ENCODE measurements around the gene CNOT6L. TPM values are rescaled to one million over a fixed set of nuclear protein-coding genes. Genes with fewer than 3 reads are reported as not detected.
"Not testable (repeated sequence)": the region's sequence is repeated elsewhere in the genome, so short reads cannot be mapped to it uniquely, and the experiment has no call there.

Gene CNOT6L
- polyA plus RNA-seq (2013, experiment 1 of 2; ENCODE audit: insufficient read length): 7.3 TPM
- polyA plus RNA-seq (2013, experiment 2 of 2; ENCODE audit: insufficient read length): 7.9 TPM

DNA sequence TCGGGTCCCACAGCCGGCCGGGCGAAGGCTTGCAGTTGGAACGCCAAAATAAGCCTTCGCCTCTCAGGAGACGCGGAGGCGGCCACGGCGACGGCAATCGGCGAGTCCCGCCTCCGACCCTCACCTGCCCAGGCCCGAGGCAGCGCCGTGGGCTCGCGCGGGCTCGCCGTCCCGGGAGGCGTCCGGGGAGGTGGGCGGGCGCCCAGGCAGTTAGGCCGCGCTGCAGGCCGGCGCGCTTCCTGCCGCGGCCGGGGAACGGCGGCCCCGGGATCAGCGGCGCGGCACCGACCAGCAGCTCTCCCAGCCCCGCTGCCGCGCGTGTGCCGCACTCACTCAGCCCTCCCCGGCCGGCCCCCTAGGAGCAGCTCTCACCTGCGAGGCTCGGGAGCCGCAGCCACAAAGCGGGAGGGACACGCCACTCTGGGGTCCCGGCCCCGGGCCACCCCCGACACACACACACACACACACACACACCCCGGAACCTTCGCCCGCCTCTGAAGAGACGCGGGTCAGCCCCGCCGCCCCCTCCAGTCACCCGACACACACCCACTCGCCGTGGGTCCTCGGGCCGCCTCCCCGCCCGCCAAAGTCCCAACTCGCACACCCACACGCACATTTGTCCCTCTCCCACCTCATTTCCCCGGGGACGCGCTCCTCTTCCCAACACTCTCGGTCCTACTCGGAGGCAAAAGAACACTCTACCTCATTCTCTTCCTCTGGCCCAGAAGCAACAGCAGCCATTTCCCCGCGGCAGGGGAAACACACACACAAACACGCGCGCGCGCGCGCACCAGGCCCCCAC, at the start of gene CNOT6L:
Gene CNOT6L (minus strand): TSS at position 767 of the 802 bp plus-strand sequence. CDS start 60 bp downstream, at position 707.
- DNase-seq: peak; percentile 72

DNA sequence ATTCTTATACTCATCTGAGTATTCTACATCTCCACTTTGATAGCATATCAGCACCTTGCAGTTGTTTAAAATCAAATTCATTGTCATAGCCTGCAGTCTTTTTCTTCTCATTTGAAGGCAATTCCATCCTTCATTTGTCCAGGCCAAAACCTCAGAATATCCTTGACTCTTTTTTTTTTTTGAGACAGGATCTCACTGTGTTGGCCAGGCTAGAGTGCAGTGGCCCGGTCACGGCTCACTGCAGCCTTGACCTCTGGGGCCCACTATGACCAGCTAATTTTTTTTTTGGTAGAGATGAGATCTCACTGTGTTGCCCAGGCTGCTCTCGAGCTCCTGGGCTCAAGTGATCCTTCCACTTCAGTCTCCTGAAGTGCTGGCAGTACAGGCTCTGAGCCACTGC, 46.1 kb upstream of the CNOT6L start:
- no peak for DNase-seq

DNA sequence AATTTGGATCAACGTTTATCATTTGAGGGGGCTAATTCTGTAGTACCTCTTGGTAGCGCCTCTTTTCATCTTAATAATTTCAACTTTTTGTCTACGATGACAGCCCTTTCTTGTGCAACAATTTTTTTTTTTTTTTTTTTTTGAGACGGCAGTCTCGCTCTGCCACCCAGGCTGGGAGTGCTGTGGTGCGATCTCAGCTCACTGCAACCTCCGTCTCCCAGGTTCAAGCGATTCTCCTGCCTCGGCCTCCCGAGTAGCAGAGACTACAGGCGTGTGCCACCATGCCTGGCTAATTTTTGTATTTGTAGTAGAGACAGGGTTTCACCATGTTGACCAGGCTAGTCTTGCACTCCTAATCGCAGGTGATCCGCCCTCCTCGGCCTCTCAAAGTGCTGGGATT, 44.2 kb upstream of the CNOT6L start:
- DNase-seq: not testable (repeated sequence)

DNA sequence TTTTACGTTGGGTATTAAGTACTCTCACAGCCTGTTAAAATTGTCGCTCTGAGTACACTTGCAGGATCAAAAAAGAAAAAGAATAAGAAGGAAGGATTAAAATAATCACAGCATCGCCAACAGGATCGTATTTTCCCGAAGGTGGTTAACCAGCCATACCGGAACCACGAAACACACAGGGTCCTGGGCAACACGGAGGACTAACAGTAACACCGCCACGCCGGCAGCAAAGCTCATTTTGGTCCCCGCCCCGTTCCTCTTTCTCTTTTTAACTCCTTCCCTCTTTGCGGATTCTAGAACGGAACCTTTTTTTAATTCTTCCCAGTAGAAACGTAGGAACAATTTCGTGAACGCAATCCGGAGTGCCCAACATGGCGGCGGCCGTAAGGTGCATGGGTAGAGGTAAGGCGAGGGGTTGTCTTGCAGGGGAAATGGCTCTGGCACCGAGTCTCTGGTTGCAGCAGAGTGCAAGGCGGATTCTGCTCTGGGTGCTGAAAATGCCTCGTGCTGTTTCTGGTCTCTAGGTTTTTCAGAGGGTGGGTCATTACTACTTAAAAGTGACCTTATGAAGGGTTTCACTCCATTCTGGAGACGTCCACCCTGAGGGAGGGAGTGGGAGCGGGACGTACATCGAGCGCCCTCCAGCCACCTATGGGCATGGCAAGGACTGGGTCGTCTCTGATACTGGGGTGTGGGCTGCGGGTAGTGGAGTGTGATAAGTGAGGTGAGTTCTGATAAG, 43.5 kb upstream of the CNOT6L start, which contains the start of gene MRPL1:
Gene MRPL1 (plus strand): TSS at position 353 of the 739 bp plus-strand sequence. CDS start 19 bp downstream, at position 372.
- DNase-seq: peak; percentile 96

DNA sequence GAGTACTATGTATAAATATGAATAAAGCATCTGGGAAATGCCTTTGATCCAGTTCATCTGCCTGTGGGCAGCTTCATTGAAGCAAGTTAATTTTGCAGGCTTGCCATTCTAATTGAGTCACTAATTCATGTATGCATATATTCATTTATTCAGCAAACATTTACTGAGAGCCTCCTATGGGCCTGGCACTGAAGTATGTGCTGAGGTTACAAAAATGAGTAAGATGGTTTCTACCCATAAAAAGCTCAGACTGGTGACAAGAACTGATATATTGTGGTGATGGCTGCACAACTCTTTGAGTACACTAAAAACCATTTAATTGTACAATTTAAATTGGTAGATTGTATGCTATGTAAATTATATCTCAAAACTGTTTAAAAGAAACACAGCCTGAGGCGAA, 42.3 kb upstream of the CNOT6L start:
- no peak for DNase-seq

DNA sequence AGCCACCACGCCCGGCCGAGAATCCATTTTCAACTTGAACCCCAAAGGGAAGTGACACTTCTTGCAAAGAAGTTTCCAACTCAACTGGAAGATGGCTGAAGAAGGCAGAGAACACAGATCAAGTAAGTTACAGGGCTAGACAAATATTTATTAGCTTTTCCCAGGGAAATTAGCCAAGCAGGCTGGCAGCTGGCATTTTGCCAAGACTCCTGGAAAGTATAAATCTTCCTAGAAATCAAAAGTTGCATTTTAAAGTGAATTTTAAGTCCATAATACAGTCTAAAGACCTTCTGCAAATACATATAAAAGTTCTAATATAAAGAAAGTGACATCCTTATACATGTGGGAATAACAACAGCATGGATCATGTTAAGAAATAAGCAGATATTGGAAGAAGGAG, 40.1 kb upstream of the CNOT6L start:
- DNase-seq: no peak

DNA sequence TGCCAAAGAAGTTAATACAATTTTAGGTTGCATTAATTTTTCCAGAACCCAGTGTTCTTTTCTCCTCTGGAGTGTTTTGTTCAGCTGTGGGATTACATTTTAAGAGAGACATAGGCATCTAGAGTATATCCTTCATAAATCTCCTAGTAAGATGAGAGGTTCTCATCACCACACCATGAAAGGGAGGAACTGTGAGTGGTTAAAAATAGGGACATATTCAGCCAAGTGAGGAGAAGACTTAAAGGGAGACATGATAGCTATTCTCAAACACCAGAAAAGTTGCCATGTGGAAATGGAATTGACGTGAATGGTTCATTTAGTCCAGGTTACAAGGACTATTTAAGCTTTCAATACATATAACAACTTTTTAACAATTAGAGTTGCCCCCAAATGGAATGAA, 37.0 kb upstream of the CNOT6L start:
- no peak for DNase-seq

DNA sequence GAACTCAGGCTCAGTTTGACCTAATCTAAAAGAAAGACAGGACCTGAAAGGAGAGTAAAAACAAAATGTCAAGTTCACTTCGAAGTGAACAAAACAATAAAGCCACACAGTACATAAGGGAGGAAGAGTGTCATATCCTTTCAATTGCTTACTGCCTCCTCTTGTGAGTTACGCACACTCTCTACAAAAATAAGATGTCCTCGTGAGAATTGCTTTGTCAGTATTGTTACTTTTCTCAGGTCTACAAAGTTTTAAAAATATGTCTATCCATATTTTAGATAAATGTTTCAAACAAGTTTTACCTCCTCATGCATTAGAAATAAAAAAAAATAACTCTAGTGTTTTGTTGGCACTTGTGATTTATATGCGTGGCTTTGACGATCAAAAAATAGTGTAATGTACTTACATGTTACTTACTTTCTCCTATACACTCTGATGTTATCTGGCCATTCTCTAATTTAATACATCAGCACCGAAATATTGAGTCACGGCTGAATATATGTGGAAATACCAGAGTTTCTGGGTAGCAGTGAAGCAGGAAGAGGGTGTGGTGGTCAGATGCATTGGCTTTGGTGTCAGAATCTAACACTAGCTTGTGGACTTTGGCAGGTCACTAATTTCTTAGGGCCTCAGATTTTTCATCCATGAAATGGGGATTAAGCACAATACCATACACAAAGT, 35.4 kb upstream of the CNOT6L start:
- DNase-seq: no peak

DNA sequence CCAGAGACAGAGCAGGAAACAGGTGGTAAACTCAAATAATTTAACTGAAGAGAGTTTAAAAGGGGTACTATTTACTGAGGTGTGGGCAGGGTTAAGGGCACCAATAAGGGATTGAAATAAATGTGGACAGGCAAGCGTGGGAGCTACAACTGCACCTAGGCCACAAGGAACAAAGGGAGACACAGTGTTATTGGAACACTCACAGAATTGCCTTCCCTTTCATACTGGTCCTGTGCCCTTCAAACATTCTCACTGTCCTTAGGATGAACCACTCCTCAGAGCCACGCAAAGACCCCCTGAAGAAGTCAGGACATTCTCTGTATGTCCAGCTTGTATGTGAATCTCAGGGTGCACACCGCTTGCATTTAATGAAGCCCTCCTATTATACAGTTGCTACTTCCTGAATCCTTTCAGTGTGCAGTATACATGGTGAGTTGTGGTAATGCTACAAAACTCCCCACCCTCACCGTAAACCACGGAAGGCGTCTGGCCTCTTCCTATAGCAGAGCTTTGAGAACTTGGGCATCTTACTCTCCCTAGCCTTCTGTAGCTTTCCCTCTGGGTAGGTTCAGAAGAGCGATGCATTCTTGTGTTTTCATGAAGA, 33.8 kb upstream of the CNOT6L start:
- no peak for DNase-seq

DNA sequence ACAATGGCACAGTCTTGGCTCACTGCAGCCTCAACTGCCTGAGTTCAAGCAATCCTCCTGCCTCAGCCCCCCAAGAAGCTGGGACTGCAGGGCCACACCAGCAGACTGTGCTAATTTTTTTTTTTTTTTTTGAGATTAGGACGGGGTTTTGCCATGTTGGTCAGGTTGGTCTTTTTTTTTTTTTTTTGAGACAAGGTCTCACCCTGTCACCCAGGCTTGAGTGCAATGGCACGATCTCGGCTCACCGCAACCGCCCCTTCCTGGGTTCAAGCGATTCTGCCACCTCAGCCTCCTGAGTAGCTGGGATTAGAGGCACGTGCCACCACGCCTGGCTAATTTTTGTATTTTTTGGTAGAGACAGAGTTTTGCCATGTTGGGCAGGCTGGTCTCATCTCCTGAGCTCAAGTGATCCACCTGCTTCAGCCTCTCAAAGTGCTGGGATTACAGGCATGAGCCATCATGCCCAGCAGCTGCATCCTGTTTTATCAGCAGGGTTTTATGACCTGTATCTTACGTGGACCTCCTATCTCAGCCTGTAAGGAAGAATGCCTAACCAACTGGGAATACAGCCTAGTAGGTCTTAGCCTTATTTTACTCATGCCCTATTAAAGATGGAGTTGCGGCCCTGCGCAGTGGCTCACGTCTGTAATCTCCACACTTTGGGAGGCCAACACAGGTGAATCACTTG, 30.3 kb upstream of the CNOT6L start:
- no peak for DNase-seq

DNA sequence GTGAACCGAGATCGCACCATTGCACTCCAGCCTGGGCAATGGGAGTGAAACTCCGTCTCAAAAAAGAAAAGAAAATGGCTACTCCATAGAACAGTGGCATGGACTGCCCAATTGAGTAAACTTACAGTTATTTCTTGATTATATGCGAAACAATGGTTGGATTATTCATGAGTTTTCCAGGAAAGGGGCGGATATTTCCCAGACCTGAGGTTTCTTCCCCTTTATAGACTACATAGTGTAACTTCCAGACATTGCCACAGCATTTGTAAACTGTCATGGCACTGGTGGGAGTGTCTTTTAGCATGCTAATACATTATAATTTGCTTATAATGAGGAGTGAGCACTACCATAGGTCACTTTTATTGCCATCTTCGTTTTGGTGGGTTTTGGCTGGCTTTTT, 29.3 kb upstream of the CNOT6L start:
- DNase-seq: no peak

DNA sequence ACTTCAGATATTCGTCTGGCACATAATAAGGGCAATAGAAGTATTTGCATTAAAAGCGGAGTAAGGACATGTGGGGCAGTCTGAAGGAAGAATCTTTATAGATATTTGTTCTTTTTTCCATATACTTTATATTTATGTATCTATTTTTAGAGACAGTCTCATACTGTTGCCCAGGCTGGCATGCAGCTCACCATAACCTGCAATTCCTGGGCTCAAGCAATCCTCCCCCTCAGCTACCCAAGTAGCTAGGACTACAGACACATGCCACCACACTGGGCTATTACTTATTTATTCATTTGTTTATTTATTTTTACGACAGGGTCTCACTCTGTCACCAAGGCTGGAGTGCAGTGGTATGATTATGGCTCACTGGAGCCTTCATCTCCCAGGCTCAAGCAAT, 26.8 kb upstream of the CNOT6L start:
- no peak for DNase-seq

DNA sequence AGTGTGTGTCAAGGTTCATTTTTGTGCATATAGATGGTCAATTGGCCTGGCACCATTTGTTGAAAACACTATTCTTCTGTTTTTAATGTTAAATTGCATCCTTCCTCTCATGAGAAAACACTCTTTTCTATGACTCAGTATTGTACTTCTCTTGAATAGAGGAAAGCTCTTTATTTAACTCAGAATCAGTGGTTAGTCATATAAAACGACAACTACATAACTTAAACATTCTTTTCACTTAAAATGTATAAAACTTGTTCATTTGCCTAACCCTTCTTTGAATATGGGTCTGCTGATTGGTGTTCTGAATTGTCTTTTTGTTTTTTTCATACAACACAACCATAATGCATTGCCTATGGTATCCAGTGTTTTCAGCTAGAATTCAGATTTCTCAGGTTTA, 26.2 kb upstream of the CNOT6L start:
- peak; percentile 2 for DNase-seq

DNA sequence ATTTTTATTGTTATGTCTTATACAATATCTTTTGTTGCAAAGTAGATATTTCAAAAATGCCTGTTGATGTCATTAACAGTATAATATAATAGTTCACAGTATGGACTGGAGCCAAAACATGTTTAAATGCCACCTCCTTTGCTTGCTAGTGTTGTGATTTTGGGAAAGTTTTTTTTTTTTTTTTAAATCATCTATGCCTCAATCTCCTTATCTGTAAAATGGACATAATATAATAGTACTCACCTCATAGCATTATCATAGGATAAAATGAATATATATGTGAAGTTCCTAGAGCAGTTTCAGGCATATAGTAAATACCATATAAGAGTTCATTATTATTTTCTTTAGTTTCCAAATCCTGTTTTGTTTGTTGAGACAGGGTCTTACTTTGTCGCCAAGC, 25.2 kb upstream of the CNOT6L start:
- no peak for DNase-seq

DNA sequence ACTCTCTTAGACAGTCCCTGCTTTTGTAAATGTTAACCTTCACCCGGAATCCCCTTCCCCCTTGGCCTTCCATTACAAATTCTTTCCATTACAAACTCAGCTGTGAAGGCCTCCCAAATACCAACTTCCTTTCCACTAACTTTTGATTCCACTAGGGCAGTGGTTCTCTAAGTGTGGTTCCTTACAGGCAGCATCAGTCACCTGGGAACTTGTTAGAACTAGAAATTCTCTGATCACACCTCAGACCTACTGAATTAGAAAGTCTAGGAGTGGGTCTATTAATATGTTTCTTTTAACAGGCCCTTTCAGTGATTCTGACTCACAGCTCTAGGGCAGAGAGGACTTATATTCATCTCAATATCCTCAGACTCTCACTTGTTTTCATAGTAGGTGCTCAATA, 24.5 kb upstream of the CNOT6L start:
- no peak for DNase-seq

DNA sequence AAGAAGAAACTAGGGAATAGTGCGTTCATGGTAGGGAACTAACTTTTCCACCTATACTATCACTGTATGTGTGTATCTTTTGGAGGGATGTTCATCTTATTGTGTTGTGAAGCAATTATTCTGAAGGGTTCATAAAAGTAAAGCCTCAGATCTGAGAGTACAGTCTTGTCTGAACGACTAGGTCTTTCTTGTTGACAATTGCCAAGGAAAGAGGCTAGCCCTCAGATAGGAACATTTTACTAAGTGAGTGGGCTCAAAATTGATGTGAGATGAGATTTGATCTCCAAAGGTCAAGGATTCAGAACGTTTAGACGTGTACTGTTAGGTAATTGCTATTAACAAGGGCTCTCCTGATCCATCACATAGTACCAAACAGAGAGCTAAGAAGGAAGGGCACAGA, 15.2 kb upstream of the CNOT6L start:
- DNase-seq: no peak

DNA sequence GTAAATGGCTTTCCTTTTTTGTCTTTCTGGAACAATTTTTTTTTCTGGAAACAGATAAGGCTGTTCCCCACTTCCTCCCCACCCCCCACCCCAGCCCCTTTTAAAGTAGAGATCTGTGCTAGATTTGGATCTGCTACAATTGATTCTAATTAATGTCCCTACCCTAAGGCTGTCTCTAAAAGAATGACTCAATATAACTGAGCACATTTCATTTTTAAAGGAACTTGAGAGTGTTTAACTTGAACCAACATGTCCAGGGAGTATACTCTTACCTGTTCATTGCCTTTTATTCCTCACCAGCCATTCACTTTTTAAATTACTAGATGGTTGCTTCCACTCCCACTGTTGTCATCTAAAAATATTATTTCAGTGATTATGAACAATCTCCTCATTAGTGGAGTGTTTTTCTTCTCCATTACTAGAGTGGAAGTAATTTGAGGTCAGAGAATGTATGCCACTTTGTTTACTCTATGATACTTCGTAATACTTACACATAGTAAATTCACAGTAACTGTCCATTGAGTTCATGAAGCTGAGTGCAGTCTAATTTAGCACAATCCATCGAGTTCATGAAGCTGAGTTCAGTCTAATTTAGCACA, 14.1 kb upstream of the CNOT6L start:
- no peak for DNase-seq

DNA sequence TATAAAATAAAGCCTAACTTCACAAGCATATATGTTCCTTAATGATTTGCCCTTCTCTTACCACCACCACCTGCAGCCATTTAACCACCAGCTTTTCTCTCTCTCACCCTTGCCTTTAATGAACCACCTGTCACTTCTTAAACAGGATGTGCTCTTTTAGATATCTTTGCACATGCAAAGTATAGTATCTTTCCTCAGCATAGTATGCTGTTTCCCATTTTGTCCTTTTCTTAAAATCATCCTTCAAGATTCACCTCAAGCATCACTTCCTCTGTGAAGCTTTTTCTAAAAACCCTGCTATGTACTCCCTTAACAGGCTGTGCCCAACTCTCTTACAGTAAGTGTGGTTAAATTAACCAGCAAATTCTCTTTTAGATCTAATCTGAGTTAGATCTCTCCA, 8.2 kb upstream of the CNOT6L start:
- DNase-seq: no peak

DNA sequence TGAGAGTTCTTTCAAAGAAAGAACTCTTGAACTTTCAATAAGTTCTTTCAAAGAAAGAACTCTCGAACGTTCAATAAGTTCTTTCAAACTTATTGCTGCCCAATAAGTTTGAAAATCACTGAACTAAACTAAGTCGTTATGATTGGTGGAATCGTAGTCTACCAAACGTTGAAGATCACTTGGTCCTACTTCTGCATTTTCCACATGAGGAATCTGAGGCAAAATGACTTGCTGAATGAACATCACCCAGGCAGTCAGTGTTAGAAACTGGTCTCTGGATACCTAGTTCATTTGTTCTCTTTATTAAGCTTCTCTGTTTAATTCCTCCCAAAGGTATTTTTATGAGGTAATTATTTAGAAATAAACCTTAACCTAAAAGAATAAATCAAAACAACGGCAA, 7.1 kb upstream of the CNOT6L start:
- no peak for DNase-seq

DNA sequence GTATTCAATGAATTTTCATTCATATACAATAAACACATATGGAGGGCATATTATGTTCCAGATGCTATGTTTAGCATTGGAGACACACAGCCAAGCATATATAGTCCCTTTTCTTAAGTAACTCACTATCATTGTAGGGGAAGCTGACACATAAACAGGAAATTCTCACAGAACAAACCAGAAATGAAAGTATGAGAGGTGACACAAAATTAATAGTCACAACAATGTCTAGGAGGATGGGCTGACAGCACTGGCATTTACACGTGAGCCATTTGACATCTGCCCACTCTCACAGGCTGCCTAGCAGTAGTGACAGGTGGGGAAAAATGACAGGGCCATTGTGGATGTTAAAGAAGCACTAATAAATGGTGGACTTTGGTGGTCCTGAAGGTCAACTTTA, 2.6 kb upstream of the CNOT6L start:
- no peak for DNase-seq

DNA sequence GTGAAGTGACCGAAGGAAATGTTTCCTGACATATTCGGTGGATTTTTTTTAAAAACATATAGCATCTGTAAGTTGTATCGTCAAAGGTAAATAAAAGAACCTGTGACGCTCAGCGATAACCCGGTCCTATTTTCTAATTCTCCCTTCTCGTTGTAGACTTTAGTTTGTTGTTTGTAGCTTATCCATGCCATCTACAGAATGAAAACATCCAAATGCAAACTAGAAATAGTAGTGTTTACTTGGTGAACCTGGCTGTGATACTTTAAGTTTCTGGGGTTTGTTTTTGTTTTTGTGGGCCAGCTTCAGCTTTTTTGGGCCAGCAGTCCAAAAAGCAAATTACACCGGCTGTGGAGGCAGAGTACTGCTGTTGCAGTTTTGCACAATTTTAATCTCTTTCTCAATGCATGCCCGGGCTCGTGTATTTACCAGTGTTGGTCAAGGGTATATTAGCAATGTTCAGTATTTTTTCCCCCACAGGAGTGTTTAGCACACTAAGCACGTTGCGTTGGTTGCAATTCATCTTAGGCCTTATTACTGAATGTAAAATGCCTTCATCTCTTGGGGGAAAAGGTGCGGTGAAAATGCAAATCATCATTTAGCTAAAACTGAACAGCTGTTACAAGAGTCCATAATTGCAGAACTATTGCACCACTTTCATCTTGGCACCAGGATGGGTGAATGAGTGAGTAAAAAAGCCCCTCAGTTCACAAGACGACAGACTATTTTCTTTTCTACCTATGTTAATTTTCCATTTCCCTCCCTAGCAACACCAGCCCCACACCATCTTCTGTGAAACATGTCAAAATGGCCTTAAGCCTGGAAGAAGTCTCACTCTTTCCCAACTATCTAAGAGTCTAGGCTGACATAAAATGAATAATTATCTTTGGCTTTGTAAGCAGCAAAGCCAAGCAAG, 1.7 kb upstream of the CNOT6L start:
- DNase-seq: no peak

Data from fibroblast of skin of back (primary cell).